GM21576 (cell line): Measurements from ENCODE around the gene DACT2.
"Not testable (repeated sequence)": the region's sequence is repeated elsewhere in the genome, so short reads cannot be mapped to it uniquely, and the experiment has no call there.

ENCODE experiments used
- ATAC-seq: cut with Tn5 transposase; IDR thresholded peaks from one replicate; pipeline ENCODE4 v1.9.1; 2021; ENCODE audit warnings: mild to moderate bottlenecking, moderate library complexity; ENCODE audit not compliant: unreplicated experiment

DACT2 gene

DNA sequence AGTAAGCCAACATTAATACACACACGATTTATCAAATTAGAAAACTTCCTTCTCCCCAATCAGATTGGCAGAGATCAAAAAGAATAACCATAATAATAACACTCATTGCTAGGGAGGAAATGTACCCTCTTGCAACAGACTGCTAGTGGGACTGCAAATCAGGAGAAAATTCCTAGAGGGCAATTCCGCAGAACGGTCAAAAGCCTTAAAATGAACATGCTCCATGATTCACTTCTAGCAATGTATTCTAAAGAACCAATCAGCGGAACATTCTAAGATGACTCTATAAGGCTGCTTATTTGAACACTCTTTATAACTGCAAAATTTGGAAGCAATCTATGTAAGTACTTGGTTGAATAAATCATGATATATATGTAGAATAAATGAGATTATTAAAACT, 8.5 kb upstream of the DACT2 start:
- ATAC-seq, result no peak

DNA sequence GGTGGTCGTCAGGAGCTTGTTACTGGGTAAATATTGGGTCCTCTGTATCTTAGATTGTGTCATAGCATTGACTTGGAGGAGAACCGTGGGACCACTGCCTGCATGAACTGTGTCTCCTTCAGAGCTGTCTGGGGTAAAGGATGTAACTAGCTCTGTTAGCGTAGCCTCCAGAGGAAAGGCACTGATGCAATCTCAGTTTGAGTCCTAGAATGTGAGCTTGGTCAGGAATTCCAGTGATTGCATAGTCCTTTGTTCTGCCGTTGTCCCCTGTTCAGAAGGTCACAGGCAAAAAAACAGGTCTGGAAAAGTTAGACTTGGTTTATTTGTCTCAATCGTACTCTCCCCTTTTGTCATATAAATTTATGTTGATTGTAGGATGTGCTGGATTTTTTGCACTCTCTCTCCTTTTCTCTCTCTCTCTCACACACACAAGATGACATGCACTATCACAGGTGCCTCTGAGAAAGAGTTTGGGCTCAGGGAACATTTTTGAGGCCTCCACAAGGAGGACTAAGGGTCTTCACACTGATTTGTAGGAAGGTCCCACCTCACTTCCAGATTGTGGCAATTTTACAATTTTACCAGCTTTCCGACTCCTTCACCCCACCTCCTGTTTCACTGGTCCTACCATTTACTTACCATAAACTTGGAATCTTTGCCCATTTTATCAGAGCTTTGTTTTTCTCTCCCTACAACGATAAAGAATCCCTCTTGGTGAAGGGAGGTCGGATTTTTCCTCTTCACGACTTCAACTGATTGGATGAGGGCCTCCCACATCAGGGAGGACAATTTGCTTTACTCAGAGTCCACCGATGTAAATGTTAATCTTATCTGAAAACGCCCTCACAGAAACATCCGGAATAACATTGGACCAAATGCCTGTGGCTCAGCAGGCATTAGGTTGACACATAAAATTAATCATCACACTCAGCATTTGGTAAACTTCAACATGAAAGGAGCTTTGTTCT, 7.0 kb upstream of the DACT2 start:
- no peak for ATAC-seq

- ATAC-seq, result no peak
These were observed 3.4 kb upstream of the DACT2 start for GRCh38 chr6:168322966-168323365.

DNA sequence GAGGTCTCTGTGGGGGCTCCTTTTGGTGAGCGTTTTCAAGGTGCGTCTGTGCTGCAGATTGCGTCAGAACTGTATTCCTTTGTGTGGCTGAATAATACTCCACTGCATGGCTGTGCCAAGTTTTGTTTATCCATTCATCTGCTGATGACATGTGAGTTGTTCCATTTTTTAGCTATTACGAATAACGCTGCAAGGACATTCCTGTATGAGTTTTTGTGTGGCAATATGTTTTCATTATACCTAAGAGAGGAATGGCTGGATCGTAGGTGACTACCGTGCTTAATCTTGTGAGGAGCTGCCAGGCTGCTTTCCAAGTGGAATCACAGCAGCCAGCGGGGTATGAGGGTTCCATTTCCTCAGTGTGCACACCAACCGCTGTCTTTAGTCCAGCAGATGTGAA, 1.1 kb upstream of the DACT2 start:
- no peak for ATAC-seq

DNA sequence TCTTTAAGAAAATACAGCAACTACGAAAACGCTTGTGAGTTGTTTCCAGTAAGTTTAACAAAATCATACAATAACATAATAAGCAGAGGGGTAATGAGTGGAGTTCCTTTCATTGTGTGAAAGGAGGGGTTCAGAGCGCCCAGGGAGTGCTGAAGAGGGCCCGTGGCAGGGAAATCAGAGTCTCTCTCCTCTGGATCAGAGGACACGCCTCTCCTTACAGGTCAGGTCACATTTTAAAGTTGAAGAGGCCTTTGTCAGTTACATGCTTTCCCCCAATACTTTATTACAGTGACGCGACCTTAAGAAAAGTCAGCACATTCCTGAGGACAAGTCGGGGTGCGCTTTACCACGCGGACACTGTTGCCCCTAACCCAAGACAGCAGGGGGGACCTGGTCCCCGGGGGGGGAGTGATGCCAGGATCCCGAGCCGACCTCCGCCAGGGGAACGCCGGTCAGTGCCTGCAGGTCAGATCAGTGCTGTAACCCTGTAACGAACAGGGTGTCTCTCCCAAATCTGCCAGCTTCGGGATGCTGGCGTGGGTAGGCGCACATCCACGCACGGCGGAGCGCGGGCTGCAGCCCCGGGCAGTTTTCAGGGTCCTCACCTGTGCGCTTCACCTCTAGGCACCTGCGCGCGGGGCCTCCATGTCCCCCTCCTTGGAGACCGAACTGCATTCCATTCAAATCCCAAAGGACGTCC, 848 bp downstream of the DACT2 start:
- ATAC-seq, result no peak

DNA sequence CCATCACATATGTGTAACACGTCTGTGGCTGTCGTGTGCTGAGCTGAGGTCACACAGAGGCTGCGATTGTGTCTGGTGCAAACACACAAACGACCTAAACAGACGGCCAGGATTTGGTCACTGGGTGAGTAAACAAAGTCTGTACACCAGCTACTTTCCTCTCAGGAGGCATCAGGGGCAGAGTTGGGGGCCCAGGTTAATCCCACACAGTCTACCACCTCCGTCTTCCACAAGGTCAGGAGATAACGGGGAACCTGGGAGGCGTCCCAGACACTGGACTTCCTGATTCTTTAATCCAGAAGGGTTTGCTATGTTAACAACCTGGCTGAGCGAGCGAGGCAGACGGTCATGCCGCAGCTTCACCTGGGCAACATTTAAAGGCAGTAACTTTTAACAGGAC, 1.5 kb downstream of the DACT2 start:
- no peak for ATAC-seq

- no peak for ATAC-seq
These were observed 4.0 kb downstream of the DACT2 start for GRCh38 chr6:168315596-168315995.

DNA sequence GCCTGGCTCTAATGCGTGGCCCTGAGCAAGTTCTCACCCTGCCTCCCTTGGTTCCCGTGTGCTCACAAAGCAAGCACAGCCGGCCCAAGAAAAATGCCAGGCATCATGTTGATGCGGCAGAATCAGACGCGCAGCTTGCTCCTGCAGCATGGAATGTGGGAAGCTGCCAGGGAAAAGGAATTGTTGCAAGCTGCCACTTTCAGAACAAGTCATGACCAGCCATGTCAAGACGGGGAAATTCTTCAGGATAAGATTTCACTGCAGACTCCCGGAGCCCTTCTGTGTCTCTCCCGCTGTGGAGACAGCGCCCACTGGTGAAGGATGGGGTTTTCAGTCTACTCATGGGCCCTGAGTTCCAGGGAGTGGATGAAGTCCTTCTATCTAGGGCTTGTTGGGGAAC, 4.6 kb downstream of the DACT2 start:
- ATAC-seq, result no peak

- no peak for ATAC-seq
These were observed 5.6 kb downstream of the DACT2 start for GRCh38 chr6:168314021-168314420.

DNA sequence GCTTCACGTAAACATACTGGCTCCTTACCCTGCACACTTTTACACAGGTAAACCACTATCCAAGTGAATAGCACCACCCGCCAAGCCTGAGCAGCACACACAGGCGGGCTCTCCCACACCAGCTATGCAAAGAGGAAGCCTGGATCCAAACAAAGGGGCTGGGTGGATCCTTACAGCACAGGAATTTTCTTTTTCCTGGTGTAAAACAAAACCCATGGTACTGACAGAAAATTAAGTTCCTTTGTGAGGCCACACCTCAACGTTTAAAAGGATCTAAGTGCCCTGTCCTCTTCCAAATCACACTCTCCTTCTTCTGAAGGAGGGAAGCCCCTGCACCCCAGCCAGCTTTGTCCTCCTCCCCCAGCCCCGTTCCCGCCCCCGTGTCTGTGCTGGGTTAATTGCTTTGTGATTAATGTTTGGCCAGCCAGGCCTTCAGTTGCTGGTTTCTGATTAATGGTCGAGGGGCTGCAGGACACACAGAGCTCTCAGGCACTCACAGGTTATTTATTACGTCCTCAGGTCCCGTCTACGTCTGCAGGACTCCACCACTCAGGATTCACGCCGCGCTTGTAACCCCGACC, 6.1 kb downstream of the DACT2 start:
- ATAC-seq, result no peak

GRCh38 chr6:168312125-168312507, 7.5 kb downstream of the DACT2 start:
- ATAC-seq, result not testable (repeated sequence)

DNA sequence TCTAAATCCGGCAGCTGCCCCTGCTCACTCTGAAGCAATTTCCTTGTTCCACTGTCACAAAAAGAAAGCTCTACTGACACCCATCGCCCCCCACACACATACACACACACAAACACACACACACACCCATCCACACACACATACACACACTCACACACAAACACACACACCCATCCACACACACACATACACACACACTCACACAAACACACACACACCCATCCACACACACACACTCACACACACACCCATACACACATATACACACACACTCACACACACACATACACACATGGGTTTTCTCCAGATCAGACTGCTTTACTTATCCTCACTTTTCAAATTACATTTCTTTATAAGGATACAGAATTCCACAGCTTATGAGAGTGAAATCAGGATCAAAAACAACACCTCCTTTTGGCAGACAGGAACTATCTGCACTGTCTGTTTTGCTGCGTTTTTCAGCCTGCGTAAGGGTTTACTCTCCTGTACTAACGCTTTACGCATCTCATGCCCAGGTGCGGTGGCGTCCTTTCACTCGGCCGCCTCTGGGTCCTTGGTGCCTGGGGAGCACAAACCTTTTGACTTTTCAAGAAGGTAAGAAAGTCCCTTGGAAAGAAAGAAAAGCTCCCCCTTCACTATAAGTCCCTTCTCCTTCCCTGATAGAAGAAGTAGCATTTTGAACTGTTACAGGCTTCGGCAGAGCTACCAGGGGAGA, 8.0 kb downstream of the DACT2 start:
- ATAC-seq, result no peak

DNA sequence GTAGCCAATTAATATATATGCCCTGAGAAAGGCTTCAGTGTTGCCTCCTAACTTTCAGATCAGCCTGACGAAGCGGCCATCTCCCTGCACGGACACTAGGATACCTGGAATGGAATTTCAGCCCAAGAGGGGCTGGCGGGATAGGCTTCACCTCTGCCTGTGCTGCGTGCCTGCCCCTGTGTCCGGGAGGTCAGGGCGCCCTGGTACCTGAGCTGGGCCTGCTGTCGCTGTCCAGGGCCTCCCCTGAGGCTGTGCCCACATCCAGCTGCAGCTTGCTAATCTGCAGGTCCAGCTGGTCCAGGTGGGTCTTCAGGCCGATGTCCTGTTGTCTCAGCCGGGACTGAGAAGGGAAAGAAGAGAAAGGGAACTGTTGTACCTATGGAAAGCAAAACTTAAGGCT, 8.6 kb downstream of the DACT2 start:
- ATAC-seq, result no peak

- ATAC-seq, result no peak
These were observed 9.2 kb downstream of the DACT2 start for GRCh38 chr6:168310403-168310802.

DNA sequence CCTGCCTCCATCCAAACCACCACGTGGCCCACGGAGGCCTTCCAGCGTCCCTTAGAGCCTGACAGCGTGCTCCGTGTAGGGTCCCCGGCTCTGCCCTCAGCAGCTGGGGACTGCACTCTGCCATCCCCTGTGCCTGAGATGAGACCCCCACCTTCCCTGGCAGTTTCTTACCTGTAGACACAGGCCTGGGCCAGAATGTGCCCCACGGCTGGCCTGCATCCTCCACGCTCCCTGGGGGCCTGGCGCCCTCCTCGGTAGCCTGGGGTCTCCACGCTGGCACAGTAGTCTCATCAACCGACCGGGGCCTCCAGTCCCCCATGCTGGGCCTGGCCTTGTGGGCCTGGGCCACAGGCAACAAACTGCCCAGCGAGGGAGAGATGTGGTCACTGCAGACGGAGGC, 9.6 kb downstream of the DACT2 start:
- ATAC-seq, result no peak

DNA sequence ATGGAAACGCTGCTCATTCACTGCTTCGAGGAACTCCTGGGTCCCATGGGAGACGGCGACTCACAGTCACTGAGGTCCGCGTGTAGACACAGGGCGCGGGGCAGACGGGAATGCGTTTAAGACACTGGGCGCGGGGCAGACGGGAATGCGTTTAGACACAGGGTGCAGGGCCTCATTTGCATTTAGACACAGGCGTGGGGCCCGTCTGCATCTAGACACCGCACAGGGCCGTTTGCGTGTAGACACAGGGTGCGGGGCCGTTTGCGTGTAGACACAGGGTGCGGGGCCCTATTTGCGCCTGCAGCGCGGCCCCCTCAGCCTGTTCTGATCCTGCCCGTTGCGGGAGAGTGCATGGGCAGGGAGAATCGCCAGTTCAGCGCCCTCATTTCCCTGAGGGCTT, 10.4 kb downstream of the DACT2 start:
- ATAC-seq, result no peak

- no peak for ATAC-seq
These were observed 11.0 kb downstream of the DACT2 start for GRCh38 chr6:168308390-168309144.

GRCh38 chr6:168307695-168308021, 11.9 kb downstream of the DACT2 start:
- ATAC-seq, result no peak

- no peak for ATAC-seq
These were observed 12.4 kb downstream of the DACT2 start for GRCh38 chr6:168307015-168307694.

DNA sequence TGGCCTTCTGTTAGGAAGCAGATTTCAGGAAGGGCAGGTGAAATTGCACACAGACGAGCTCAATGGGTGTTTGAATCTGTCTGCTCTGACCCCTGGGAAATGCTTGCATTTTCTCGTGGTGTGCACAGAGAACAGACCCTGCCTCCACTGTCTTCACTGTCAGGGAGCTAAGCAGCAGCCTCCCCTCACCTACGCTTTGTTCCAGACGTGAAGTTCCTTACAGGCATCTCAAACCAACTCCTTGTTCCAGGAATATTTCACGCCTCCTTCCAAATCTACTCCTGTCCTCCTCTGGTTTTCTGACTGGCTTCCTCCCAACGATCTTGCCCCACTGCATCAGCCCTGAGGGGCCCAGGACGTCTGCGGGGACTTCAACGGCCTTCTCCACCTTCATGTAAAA, 13.7 kb downstream of the DACT2 start:
- no peak for ATAC-seq
